Lower leg skin (tissue), 3 donors: ENCODE data around the gene LMBRD1.

Experiments used
- CTCF ChIP-seq, 3 donors: fragments of 450-650 bp; IDR thresholded peaks; one replicate each; pipeline ENCODE4 v1.5.1; 2016; ENCODE audit warnings: antibody characterized with exemption in 3 of 3, mild to moderate bottlenecking in 3 of 3, moderate library complexity in 2 of 3
- POLR2A ChIP-seq, 2 donors: fragments of 450-650 bp; IDR thresholded peaks; one replicate each; pipeline ENCODE4 v1.6.1; 2016 to 2017; ENCODE audit warnings: antibody characterized with exemption in 2 of 2, mild to moderate bottlenecking in 1 of 2, moderate library complexity in 1 of 2

- TF ChIP-seq CTCF (IDR thresholded peaks at IDR 0.05) = no peak
- no peak for TF ChIP-seq POLR2A (IDR thresholded peaks at IDR 0.05)
Observed at GRCh38 chr6:69820018-69820417, 23.2 kb upstream of the LMBRD1 start.
